SHP77 (cell line): ENCODE measurements around the gene UBE2D2.

ENCODE experiments used
- DNase-seq, 2 experiments: peaks; one replicate each; lab custom pipeline; 2025; lab: John Stamatoyannopoulos, UW

Gene UBE2D2

GRCh38 chr5:139647506-139648204 is 86.5 kb downstream of the UBE2D2 start:
- no peak for DNase-seq

- DNase-seq = peak; percentile 80 to 90
These were observed 87.3 kb downstream of the UBE2D2 start, which contains the start of gene CXXC5 for GRCh38 chr5:139648205-139649081. Gene CXXC5 (plus strand): TSS chr5:139648349. CDS start chr5:139680524, 32,175 bp downstream.

DNA sequence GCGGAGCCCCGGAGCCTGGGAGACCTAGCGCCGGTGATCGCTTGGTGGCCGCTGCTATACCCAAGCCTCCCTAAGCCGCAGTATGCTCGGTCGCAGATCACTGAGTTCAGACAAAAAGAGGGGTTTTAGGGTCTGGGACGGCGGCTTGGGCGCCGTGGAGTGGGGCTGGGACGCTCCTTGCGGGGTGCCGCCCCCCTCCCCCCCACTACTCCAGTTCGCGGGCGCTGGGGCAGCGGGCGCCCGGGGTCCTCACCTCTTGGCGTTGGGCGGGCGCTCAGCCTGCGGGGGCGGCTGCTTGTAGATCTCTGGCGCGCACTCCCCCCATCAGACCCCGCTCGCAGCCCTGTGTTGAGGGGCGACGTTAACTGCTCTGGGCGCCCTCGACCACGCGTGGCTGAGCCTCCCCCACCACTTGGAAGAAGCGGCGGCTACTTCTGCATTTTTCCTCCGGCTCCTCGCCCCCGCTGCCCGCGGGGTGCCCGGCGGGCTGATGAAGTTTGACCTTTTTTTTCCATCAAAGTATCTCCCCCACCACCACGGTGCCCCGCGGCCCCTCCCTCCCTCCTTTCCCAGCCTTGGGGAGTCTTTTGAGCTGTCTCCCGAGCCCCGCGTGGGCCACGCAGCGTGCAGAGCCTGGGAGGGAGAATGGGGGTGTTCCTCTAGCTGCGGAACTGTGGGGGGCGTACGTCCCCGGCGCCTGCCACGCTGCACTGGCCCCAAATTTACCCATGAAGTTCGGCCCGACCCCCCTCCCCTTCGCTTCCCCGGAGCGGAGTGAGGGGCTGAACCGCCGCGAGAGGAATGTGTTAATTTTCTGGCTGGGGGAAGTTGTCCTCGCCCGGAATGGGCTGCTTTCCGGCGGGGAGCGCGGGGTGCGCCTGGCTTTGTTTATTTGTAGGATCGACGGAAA is 88.2 kb downstream of the UBE2D2 start:
- peak in 1 of 2 experiments; percentile 32 for DNase-seq

DNA sequence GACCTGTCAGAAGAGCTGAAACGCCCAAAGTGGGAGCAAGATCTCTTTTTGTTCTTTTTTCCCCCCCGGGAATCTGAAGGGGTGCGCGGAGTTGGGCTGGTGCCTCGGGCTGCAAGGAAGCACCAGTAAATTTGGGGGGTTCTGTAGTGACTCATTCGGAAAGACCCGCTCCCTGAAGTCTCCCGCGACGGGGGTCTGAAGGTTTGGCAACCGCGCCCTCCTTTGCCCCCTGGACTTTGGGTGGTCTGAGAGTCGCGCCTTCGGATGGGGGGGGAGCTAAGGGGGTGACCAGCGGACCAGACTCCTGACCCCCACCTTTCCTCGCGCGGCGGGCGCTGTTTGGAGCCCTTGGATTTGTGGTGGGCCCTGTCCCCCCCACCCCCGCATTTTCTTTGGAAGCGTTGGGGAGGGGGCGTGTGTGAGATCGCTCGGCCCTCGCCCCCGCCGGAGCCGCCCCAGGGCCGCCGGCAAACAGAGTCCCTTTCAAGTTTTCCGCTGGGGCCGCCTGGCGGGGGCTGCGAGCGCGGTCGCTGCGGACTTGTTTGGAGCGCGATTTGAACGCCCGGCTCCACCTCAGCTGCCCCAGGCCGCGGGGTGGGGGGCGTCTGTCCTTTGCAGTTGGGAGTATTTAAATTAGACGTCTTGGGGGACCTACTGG is 89.0 kb downstream of the UBE2D2 start:
- DNase-seq = peak; percentile 12 to 44

DNA sequence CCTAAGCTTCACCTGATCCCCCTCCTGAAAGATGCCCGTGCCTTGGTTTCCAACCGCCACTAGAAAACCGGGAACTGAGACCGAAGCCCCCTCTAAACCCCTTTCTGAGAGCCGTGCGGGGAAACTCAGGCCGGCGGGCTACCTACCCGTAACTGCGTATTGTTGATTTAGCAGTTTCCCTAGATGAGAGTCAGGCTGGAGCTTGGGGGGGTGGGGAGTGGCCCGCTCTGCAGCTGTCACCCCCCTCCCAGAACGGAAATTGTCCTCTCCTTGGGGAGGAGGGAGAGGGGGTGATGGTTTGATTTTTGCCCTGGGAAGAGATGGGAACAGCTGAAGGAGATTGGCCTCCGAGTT is 89.5 kb downstream of the UBE2D2 start:
- peak; percentile 39 to 51 for DNase-seq

DNA sequence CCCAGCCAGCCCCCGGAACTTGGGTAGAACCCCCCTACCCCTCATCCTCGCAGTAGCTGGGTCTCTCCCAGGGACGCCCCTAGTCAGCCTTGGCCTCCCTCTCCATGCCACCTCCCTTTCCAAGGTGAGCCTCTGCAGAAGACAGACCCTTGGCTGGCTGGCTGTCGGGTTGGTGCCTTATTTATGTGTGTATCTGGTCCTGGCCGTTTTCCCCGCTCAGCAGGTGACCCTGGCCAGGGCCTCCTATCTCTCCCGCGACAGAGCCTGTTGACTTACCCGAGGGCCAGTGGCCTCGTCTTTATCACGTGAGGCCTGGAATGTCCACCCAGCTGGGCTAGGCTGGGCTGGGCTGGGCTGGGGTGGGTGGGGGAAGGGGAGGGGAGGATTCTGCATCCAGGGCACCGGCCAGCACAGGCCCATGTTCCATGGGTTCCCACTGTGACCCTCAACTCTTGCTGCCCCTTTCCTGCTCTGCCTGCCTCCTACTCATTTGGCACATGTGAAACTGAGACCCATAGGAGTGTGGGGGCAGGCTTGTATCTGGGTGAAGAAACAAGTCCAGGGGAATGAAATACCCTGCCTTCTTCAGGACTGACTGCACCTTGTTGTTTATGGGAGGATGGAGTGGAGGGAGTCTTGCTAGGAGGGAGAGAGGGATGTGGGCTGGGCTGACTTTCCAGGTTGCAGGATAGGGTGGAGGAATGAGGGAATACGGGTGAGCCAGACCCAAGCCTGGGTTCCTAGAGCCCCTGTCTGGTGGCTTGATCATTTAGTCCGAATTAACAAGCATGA is 90.1 kb downstream of the UBE2D2 start:
- peak; percentile 62 to 77 for DNase-seq

GRCh38 chr5:139651853-139652787 is 91.0 kb downstream of the UBE2D2 start:
- DNase-seq = peak; percentile 59 to 76

DNA sequence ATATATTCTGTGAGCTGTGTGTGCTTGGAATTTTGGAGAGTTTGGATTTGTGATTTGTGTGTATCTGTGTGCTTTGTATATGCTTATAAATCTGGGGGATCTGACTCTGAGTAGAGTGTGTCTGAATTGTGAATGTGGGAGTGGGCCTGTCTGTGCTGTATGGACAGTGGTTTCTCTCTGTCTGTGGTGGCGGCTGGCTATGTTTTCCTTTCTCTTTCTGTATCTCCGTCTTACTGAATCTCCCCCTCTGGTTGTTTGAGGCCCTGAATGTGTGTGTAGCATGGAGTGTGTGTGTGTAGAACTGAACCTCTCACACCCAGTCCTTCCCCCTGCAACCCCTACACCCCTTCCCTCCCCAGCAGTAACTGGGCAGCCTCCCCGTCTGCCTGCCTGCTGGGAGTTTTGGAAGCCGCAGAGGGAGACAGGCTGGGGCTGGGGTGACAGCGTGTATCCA is 91.7 kb downstream of the UBE2D2 start:
- no peak for DNase-seq

DNA sequence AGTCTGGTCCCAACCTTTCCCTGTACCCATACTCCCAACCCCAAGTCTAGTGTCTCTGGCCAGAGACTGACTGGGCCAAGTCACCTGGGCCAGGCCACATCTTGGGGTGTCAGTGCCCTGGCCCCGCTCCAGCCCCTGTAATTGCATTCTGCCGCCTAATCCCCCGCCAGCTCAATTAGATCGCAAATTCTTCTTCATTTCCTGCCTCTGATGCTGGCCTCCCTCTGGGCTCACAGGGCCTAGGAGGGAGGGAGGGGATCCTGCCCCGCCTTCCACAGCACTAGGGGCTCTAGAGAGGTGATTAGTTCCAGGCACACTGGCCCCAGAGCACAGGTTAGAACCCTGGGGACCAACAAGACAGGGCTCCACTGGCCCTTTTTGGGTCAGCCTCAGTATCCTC is 92.5 kb downstream of the UBE2D2 start:
- no peak for DNase-seq

DNA sequence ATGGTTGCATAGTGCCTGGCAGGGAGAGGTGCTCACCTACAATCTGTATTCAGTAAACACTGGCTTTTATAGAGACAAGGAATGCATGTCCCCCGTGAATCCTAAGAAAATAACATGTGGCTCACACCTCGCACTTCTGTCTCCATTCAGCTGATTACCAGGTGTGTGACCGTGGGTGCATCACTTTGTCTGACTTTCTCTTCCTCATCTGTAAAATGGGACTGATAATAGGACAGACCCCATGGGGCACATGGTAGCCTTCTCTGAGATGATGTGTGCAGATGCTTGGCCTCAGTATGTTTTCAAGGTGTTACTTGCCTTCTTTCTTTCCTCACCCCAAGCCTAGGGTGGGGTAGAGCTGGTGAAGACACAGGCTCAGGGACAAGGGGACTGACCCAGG is 93.3 kb downstream of the UBE2D2 start:
- no peak for DNase-seq

DNA sequence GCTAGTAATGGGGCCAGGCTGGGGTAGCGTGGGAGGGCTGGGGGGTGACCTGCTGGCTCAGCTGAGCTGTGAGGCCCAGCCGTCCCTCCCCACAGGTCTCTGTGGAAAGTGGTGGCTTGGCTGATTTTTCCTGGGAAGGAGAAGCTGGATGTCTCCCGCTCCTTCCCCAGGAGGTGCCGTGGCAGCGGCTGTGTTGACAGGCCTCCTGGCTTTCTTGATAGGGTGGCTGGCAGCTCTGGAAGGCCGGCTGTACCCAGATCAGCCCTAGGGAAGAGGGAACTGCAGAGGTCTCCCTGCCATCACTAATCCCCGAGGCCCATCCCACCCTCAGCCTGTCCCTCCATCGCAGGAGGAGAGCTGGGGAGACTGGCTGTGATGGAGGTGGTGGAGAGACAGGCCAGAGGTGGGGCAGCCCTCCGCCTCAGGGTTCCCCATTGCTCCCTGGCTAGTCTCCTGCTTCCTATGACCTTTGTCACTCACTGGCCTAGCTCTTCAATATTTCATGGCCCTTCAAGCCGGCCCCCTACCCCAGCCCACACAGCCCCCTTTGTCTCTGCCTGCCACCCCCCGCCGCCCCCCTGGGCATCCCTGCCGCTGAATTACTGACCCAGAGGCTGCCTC is 93.8 kb downstream of the UBE2D2 start:
- DNase-seq = no peak

- DNase-seq = peak; percentile 23 to 41
These were observed 94.7 kb downstream of the UBE2D2 start for GRCh38 chr5:139655727-139656271.

- no peak for DNase-seq
These were observed 96.5 kb downstream of the UBE2D2 start for GRCh38 chr5:139657363-139658321.

DNA sequence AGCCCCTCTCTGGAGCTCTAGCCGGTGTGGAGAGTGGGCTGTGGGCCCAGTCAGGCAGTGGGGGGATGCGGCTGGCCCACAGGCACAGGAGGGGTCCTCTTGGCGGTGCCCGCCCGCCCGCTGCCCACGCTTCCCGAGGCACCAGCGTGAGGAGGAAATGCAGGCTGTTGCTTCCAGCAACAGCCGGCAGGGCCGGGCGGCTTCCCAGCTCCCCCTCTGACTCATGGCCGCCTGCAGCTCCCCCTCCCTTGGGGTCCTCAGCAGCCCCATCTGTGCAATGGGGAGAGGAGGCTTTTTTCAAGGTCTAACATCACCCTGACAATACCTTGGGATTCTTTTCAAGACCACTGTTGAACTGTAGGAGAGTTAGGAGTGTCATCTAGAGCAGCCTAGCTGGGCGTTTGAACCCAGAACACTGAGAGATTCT is 97.4 kb downstream of the UBE2D2 start:
- no peak for DNase-seq

DNA sequence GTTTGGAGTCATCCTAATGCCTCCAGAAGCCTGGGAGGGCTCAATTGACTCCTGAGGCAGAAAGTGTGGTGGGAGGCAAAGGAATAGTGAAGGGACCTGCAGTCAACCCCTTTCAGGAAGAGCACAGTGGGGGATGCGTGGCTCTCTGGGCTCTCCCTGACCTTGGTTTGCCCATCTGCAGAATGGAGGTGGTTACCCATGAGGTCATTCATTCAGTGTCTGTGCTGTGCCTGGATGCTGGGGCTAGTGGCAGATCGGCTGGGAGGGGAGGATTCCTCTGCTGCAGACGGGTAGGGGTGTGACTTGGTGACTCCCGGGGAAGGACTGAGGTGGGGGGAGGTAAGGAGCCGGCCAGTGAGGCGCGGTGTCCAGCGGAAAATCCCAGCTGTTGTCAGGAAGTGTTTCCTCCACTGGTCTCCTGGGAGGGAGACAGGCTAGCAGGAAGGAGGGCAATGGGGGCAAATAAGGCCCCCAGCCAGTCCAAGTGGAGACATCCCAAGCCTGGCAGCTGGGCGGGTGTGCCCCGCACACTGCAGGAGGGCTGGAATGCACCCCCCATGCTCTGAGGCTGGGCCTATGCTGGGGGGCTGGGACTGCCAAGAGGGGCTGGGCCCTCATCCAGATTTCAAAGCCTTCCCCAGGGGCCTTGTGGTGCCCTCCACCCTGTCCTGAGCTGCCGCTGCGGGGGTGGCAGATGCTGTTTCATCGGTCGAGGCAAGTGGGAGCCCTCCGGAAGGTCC is 98.0 kb downstream of the UBE2D2 start:
- no peak for DNase-seq

- DNase-seq = no peak
These were observed 98.6 kb downstream of the UBE2D2 start for GRCh38 chr5:139659695-139660101.
